Osteoblast (primary cell): ENCODE data around the gene CSTB. TPM values are rescaled to one million over a fixed set of nuclear protein-coding genes. Genes with fewer than 3 reads are reported as not detected.

Experiments
- DNase-seq: peaks from one replicate; pipeline ENCODE4 v3.0.0; 2011; ENCODE audit warnings: low spot score, mixed read lengths; ENCODE audit not compliant: insufficient read length; ENCODE audit errors: missing footprints
- H2AFZ ChIP-seq: 2 replicates; pipeline ENCODE4 v1.6.0; 2011; ENCODE audit warnings: mild to moderate bottlenecking, low read length
- H3K27ac ChIP-seq: 2 replicates; pipeline ENCODE4 v1.5.1; 2011; ENCODE audit warnings: mild to moderate bottlenecking, low read depth, low read length, moderate library complexity
- H3K27me3 ChIP-seq: 2 replicates; pipeline ENCODE4 v1.6.0; 2012; ENCODE audit warnings: mild to moderate bottlenecking, control low read depth, inconsistent platforms, low read length, moderate library complexity; ENCODE audit not compliant: insufficient read depth
- H3K36me3 ChIP-seq: 2 replicates; pipeline ENCODE4 v1.5.1; 2011; ENCODE audit warnings: mild to moderate bottlenecking, low read length, control low read depth, moderate library complexity; ENCODE audit not compliant: insufficient read depth
- H3K4me1 ChIP-seq: 2 replicates; pipeline ENCODE4 v1.5.1; 2011; ENCODE audit warnings: mild to moderate bottlenecking, low read length, control low read depth, moderate library complexity; ENCODE audit not compliant: insufficient read depth
- H3K4me2 ChIP-seq: 2 replicates; pipeline ENCODE4 v1.6.0; 2011; ENCODE audit warnings: mild to moderate bottlenecking, low read length; ENCODE audit not compliant: insufficient read depth
- H3K4me3 ChIP-seq: fragments of 200-600 bp; sonication (generic); 3 replicates; pipeline ENCODE4 v1.5.1; 2012; ENCODE audit warnings: mild to moderate bottlenecking, low read length, inconsistent platforms; ENCODE audit not compliant: insufficient read depth
- H3K79me2 ChIP-seq: 2 replicates; pipeline ENCODE4 v1.6.0; 2012; ENCODE audit warnings: mild to moderate bottlenecking, low read length, control low read depth, inconsistent platforms; ENCODE audit not compliant: insufficient read depth
- H3K9me3 ChIP-seq: 2 replicates; pipeline ENCODE4 v1.5.1; 2011; ENCODE audit warnings: low read depth, low read length, control low read depth
- H4K20me1 ChIP-seq: 2 replicates; pipeline ENCODE4 v1.6.0; 2012; ENCODE audit warnings: mild to moderate bottlenecking, low read length, control low read depth; ENCODE audit not compliant: insufficient read depth
- total RNA-seq: library from RNA; depleted of rRNA; stranded (reverse); fragments of >200 nt; gene quantifications from 2 replicates; pipeline ENCODE4 v1.2.3, GENCODE V29; 2012
- TF ChIP-seq, protein P1 (sequence below): IDR thresholded peaks from 2 replicates; pipeline ENCODE4 v1.5.1; 2011; ENCODE audit warnings: mild to moderate bottlenecking, low read depth, low read length, moderate library complexity; ENCODE audit errors: extremely low read depth

CSTB gene
- total RNA-seq, 1 donor, result 14.8 TPM

DNA sequence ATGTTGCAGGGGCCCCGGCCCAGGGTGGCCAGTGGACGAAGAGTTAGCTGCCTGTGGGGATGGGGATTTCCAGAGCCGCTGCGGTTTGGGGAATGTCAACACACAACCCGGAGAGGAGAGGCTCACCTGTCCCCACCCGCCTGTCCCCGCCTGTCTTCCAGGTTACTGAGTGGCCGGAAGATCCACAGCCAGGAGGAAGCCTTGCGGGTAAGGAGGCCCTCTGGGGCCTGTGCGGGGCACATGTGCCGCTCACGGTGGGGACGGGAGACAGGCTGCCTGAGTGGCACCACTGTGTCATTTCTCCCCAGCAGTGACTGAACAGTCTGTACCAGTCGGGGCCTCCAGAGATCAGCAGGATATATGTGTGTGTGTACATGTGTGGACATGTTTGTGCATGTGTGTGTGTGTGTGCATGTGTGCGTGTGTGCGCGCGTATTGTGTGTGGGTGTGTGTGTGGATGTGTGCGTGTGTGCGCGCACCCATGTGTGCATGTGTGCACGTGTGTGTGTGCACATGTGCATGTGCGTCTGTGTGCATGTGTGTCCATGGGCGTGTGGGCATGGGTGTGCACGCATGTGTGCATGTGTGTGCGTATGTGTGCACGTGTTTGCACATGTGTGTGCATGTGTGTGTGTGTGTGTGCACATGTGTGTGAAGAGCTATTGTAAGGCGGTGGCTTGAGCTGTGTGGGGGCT lies 25.6 kb downstream of the CSTB start:
- no peak overlapping the region for H3K4me3 ChIP-seq
- H3K36me3 ChIP-seq, result peaks cover 87% of the 10 kb centered on the region
- TF ChIP-seq, protein P1, sequence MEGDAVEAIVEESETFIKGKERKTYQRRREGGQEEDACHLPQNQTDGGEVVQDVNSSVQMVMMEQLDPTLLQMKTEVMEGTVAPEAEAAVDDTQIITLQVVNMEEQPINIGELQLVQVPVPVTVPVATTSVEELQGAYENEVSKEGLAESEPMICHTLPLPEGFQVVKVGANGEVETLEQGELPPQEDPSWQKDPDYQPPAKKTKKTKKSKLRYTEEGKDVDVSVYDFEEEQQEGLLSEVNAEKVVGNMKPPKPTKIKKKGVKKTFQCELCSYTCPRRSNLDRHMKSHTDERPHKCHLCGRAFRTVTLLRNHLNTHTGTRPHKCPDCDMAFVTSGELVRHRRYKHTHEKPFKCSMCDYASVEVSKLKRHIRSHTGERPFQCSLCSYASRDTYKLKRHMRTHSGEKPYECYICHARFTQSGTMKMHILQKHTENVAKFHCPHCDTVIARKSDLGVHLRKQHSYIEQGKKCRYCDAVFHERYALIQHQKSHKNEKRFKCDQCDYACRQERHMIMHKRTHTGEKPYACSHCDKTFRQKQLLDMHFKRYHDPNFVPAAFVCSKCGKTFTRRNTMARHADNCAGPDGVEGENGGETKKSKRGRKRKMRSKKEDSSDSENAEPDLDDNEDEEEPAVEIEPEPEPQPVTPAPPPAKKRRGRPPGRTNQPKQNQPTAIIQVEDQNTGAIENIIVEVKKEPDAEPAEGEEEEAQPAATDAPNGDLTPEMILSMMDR, result no peak
- H3K27me3 ChIP-seq, result no peaks in the 10 kb centered on the region
- no peaks in the 10 kb centered on the region for H3K9me3 ChIP-seq
- H3K4me2 ChIP-seq, result no peak overlapping the region
- DNase-seq, result no peak
- no peaks in the 10 kb centered on the region for H3K4me1 ChIP-seq
- H2AFZ ChIP-seq, result no peak overlapping the region
- H4K20me1 ChIP-seq, result peaks cover 14% of the 10 kb centered on the region
- H3K27ac ChIP-seq, result no peak overlapping the region
- H3K79me2 ChIP-seq, result peaks cover 2% of the 10 kb centered on the region

DNA sequence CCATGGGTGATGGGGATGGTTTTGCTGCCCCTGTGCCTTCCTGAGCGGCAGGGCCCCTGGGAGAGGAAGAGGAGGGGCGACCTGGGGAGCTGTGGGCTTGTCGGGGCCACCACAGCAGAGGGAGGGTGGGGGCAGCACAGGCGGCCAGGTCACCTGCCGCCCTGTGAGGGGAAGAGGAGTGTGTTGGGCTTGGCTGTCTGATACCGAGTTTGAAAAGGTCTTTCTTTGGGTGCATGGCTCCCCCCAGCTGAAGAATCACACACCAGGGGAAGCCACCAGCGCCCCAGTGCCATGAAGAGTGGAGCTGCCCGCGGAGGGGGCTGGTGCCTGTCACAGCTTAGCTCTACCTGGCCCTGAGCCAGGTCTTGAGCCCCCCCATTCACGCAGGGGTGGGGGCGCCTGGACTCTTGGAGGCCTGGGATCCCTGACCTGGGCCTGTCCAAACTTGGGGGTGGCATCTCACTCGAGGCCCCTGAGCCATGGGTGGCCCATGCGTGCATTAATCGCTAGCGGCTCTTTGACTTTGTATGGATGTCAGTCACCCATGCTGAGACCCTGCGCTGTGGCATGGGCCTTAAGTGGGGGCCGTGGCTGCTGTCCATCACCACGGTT lies 26.4 kb downstream of the CSTB start:
- Histone ChIP-seq H3K4me1 (no peaks in the 10 kb centered on the region), H3K79me2 (no peaks in the 10 kb centered on the region), H3K27ac (no peak overlapping the region), H3K9me3 (no peaks in the 10 kb centered on the region), H3K4me2 (no peak overlapping the region), H3K4me3 (no peak overlapping the region), H2AFZ (no peak overlapping the region), H4K20me1 (peaks cover 10% of the 10 kb centered on the region), H3K27me3 (no peaks in the 10 kb centered on the region), H3K36me3 (peaks cover 86% of the 10 kb centered on the region)
- DNase-seq, result no peak
- TF ChIP-seq, protein P1, result no peak

DNA sequence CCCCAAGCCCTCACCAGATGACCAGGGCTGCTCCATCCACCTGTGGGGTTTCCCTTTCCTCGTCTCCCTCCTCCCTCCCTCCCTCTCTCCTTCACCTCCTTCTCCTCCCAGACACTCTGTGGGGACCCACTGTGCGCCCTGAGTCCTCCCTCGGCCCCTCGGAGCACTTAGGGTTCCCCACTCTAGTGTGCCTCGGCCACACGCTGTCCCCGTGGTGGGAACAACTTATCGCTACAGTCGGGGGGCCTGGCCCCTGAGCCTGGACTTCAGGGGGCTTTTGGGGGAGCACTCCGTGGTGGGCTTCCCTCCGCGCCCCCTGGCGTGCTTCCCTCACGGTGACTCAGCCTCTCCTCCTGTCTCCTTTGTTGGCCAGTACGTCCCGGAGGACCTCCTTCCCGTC lies 27.5 kb downstream of the CSTB start:
- no peaks in the 10 kb centered on the region for H3K79me2 ChIP-seq
- no peak overlapping the region for H3K4me2 ChIP-seq
- no peak overlapping the region for H3K4me3 ChIP-seq
- H3K36me3 ChIP-seq, result peaks cover 86% of the 10 kb centered on the region
- H3K27ac ChIP-seq, result no peak overlapping the region
- no peaks in the 10 kb centered on the region for H3K4me1 ChIP-seq
- no peak for DNase-seq
- TF ChIP-seq, protein P1, result no peak
- H3K27me3 ChIP-seq, result no peaks in the 10 kb centered on the region
- H2AFZ ChIP-seq, result no peak overlapping the region
- H4K20me1 ChIP-seq, result peaks cover 10% of the 10 kb centered on the region
- H3K9me3 ChIP-seq, result no peaks in the 10 kb centered on the region

DNA sequence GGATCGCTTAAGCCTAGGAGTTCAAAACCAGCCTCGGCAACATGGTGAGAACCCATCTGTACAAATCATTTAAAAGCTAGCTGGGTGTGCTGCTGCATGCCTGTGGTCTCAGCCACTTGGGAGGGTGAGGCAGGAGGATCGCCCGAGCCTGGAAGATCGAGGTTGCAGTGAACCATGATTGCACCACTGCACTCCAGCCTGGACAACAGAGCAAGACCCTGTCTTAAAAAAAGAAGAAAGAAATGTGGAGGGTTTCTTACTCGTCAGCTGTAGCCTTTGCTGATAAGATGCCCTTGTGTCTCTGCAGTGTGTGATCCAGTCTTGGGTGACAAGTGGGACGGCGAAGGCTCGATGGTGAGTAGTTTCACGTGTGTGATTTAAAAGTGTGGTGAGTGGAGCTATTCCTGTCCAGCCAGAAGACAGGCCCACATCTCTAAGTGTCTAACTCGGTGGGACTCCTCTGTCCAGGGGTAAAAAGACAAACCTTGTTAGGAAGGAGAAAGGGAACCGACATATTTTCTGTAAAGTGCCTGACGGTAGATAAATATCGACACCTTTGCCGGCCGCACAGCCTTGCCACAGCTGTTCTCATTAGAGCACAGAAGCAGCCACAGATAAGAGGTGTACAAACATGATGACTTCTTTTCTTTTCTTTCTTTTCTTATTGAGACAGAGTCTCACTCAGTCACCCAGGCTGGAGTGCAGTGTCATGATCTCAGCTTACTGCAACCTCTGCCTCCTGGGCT lies 30.2 kb downstream of the CSTB start:
- H2AFZ ChIP-seq, result no peak overlapping the region
- H3K4me1 ChIP-seq, result no peaks in the 10 kb centered on the region
- no peaks in the 10 kb centered on the region for H3K27me3 ChIP-seq
- TF ChIP-seq, protein P1, result no peak
- H4K20me1 ChIP-seq, result peaks cover 16% of the 10 kb centered on the region
- H3K4me3 ChIP-seq, result no peak overlapping the region
- peaks cover 63% of the 10 kb centered on the region for H3K36me3 ChIP-seq
- H3K4me2 ChIP-seq, result no peak overlapping the region
- no peak overlapping the region for H3K27ac ChIP-seq
- no peak for DNase-seq
- H3K9me3 ChIP-seq, result no peaks in the 10 kb centered on the region
- H3K79me2 ChIP-seq, result peaks cover 2% of the 10 kb centered on the region
